Measurements from ENCODE around the gene TDRD9.

DNA sequence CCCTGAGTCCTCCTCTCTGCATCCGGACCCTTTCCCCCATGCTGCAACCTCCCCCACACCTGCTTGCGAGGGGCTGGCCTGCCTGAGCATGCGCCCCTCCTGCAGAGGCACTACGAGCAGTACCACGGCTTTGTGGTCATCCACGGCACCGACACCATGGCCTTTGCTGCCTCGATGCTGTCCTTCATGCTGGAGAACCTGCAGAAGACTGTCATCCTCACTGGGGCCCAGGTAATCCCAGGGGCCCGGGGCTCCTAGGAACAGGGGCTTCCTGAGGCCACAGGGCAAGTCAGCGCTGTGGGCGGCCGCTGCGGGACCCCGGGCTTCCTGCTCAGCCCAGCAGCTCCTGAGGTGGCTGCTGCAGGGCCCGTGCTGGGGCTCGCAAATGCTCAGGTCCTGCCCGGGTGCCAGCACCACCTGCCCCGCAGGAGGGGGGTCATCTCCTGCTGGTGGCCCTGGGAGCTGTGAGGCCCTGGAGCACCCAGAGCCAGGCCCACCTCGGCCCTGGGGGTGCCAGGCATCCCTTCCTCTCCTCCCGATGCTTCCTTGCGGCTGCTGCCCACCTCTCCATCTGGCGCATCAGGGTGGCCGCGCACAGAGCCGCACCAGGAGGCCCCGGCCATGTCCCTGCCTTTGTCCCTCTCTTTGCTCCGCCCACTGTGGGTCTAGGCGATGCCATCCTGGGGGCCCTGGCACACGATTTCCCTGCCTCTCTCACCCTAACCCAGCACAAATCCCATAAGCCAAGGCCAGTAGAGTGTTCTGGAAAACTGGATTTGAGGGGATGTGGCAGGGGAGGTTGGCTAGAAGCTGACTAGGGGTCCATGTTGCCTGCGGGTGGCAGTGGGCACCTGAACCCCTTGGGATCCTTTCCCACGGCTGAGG, 167.4 kb downstream of the TDRD9 start:
- TF ChIP-seq EZH2 (optimal IDR thresholded peaks at IDR 0.05; ENCODE audit: low read depth, low read length) (no peak), EZH2phosphoT487 (IDR thresholded peaks at IDR 0.05; ENCODE audit: low read length) (no peak)
- TF ChIP-seq, protein P1, sequence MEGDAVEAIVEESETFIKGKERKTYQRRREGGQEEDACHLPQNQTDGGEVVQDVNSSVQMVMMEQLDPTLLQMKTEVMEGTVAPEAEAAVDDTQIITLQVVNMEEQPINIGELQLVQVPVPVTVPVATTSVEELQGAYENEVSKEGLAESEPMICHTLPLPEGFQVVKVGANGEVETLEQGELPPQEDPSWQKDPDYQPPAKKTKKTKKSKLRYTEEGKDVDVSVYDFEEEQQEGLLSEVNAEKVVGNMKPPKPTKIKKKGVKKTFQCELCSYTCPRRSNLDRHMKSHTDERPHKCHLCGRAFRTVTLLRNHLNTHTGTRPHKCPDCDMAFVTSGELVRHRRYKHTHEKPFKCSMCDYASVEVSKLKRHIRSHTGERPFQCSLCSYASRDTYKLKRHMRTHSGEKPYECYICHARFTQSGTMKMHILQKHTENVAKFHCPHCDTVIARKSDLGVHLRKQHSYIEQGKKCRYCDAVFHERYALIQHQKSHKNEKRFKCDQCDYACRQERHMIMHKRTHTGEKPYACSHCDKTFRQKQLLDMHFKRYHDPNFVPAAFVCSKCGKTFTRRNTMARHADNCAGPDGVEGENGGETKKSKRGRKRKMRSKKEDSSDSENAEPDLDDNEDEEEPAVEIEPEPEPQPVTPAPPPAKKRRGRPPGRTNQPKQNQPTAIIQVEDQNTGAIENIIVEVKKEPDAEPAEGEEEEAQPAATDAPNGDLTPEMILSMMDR (IDR thresholded peaks at IDR 0.05; ENCODE audit: low read length), result no peak

Measured in MM.1S (cell line).